Lower leg skin (tissue), 4 donors: ENCODE results near the gene CIAO2A. TPM values are rescaled to one million over a fixed set of nuclear protein-coding genes. Genes with fewer than 3 reads are reported as not detected.

Experiments
- DNase-seq, 2 donors: peaks; one replicate each; pipeline ENCODE4 v3.0.0-alpha.2; 2019; ENCODE audit warnings: low spot score in 2 of 2
- H3K4me3 ChIP-seq: fragments of 200-600 bp; sonication (generic); 2 replicates; pipeline ENCODE4 v1.5.1; 2017; ENCODE audit warnings: mild to moderate bottlenecking, low read depth; ENCODE audit not compliant: poor library complexity, severe bottlenecking
- CTCF ChIP-seq, 3 donors: fragments of 450-650 bp; IDR thresholded peaks; one replicate each; pipeline ENCODE4 v1.5.1; 2016; ENCODE audit warnings: antibody characterized with exemption in 3 of 3, mild to moderate bottlenecking in 3 of 3, moderate library complexity in 2 of 3
- POLR2A ChIP-seq, 2 donors: fragments of 450-650 bp; IDR thresholded peaks; one replicate each; pipeline ENCODE4 v1.6.1; 2016 to 2017; ENCODE audit warnings: antibody characterized with exemption in 2 of 2, mild to moderate bottlenecking in 1 of 2, moderate library complexity in 1 of 2
- WGBS, 2 donors: methylation state at CpG; one replicate each; pipeline ENCODE4 v1.1.5; 2018; 5-methylcytosine and 5-hydroxymethylcytosine counted together
- intact Hi-C: fragments of 100-400 bp; cut with DNase I; formaldehyde crosslinking; loops from one replicate; pipeline ENCODE4 v1.15.0; 2023; ENCODE audit warnings: low total_unique reads
- total RNA-seq, 4 donors: library from RNA; depleted of rRNA; stranded (reverse); fragments of >200 nt; gene quantifications; one replicate each; pipeline ENCODE4 v1.1.0, GENCODE V29; 2016

CIAO2A gene
- total RNA-seq, 4 donors from 2014 or later: 18.7 to 36.8 (median 30.7) TPM

- WGBS, 2 donors: 88% methylated on average over 1 of the region's 1 CpG
- no peak for TF ChIP-seq CTCF (IDR thresholded peaks at IDR 0.05)
- TF ChIP-seq POLR2A (IDR thresholded peaks at IDR 0.05): no peak
- no peak overlapping the region for H3K4me3 ChIP-seq
- DNase-seq: no peak
- intact Hi-C loops: no loop called here
Observed at GRCh38 chr15:64107337-64107736, 13.7 kb upstream of the CIAO2A start.

- WGBS, 2 donors: 54 to 56% methylated on average over 9 of the region's 9 CpGs
- H3K4me3 ChIP-seq: no peak overlapping the region
- intact Hi-C loops: no loop called here
- TF ChIP-seq POLR2A (IDR thresholded peaks at IDR 0.05): no peak
- no peak for TF ChIP-seq CTCF (IDR thresholded peaks at IDR 0.05)
- peak in 1 of 2 donors; percentile 61 for DNase-seq
Observed at GRCh38 chr15:64105113-64105704, 11.6 kb upstream of the CIAO2A start.

GRCh38 chr15:64102497-64102896 lies 8.9 kb upstream of the CIAO2A start:
- no peak for DNase-seq
- no peak overlapping the region for H3K4me3 ChIP-seq
- TF ChIP-seq POLR2A (IDR thresholded peaks at IDR 0.05) (no peak), CTCF (IDR thresholded peaks at IDR 0.05) (no peak)
- WGBS, 2 donors: 87 to 96% methylated on average over 2 of the region's 2 CpGs
- intact Hi-C loops: no loop called here

- DNase-seq: no peak
- no peak for TF ChIP-seq CTCF (IDR thresholded peaks at IDR 0.05)
- no peak for TF ChIP-seq POLR2A (IDR thresholded peaks at IDR 0.05)
- WGBS, 2 donors: 79 to 80% methylated on average over 2 of the region's 2 CpGs
- intact Hi-C loops: no loop called here
- no peak overlapping the region for H3K4me3 ChIP-seq
Observed at GRCh38 chr15:64100958-64101357, 7.3 kb upstream of the CIAO2A start.

GRCh38 chr15:64099379-64099778 lies 5.7 kb upstream of the CIAO2A start:
- intact Hi-C loops: loop anchor here (10.0 kb wide), 1 partner anchor 55 kb away; the partner anchor contains the start of gene SNX22
- no peak for DNase-seq
- WGBS, 2 donors: 40 to 42% methylated on average over 2 of the region's 2 CpGs
- no peak for TF ChIP-seq POLR2A (IDR thresholded peaks at IDR 0.05)
- TF ChIP-seq CTCF (IDR thresholded peaks at IDR 0.05): no peak
- H3K4me3 ChIP-seq: no peak overlapping the region
